HG03025 (cell line): ENCODE measurements around the gene PCNX3.
"Not testable (repeated sequence)": the region's sequence is repeated elsewhere in the genome, so short reads cannot be mapped to it uniquely, and the experiment has no call there.

Source experiments
- ATAC-seq: cut with Tn5 transposase; IDR thresholded peaks from one replicate; pipeline ENCODE4 v1.9.1; 2021; ENCODE audit warnings: mild to moderate bottlenecking, moderate library complexity; ENCODE audit not compliant: unreplicated experiment, low FRiP score

Gene PCNX3

DNA sequence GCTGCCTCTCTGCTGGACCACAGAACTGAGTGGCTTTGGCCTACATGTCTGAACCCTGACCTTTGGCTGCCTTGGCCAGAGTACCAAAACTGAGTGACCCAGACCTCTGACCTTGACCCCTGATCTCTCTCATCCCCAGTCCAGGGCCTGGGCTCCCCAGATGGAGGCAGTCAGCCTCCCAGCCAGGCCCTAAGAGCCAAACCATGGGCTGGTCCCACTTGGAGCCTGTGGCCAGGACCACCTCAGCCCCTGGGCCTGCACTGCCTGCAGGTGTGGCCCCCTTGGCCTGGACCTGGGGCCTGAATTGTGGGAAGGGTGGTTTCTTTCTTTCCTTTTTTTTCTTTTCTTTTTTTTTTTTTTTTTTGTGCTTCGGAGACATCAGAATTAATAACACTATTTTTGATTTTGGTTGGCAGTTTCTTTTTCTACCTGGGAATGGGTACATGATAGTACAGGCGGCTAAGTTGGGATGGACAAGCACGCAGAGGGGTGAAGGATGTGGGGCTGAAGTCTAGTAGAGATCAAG, 21.5 kb downstream of the PCNX3 start:
- ATAC-seq = no peak

DNA sequence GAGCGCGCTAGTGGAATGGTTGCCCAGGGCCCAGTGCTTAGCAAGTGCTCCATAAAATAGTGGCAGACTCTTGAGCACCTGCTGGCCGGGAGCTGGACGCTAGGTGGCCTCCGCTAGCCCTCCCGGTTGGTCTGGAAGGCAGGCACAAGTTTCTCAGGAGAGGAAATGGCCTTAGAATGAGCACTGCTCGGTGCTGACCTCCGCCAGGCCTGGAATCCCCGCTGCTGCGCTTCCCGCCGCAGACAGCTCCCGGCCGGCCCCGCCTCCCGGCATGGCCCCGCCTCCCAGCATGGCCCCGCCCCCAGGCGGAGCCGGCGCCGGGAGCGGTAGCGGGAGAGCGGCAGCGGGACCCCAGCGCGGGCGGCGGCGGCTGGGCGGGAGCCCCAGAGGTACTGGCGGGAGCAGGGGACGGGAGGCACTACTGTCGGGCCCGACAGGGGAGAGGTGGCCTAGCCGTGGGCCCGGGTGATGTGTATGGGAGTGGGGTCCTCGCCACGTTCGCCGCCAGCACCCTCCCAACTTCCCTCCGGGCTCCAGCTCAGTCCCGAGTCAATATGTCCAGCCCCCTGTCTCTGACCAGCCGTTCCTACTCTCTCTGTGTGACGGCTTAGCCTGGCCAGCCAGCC, 22.3 kb downstream of the PCNX3 start, which contains the start of gene SIPA1:
SIPA1 (plus strand) TSS at position 308 of the 626 bp plus-strand sequence. CDS start 2,821 bp downstream, outside the sequence.
- ATAC-seq = peak; percentile 38

DNA sequence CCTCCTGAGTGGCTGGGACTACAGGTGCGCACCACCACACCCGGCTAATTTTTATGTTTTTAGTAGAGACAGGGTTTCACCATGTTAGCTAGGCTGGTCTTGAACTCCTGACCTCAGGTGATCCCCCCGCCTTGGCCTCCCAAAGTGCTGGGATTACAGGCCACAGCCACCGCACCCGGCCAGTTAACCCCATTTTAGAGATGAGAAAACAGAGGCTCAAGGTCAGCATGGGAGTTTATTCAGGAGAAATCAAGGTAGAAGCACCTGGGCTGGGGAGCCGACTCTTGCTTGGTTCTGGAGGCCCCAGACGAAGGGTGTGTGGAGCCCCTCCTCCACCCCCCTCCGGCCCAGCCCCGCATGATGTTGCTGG, 23.6 kb downstream of the PCNX3 start:
- ATAC-seq = not testable (repeated sequence)

DNA sequence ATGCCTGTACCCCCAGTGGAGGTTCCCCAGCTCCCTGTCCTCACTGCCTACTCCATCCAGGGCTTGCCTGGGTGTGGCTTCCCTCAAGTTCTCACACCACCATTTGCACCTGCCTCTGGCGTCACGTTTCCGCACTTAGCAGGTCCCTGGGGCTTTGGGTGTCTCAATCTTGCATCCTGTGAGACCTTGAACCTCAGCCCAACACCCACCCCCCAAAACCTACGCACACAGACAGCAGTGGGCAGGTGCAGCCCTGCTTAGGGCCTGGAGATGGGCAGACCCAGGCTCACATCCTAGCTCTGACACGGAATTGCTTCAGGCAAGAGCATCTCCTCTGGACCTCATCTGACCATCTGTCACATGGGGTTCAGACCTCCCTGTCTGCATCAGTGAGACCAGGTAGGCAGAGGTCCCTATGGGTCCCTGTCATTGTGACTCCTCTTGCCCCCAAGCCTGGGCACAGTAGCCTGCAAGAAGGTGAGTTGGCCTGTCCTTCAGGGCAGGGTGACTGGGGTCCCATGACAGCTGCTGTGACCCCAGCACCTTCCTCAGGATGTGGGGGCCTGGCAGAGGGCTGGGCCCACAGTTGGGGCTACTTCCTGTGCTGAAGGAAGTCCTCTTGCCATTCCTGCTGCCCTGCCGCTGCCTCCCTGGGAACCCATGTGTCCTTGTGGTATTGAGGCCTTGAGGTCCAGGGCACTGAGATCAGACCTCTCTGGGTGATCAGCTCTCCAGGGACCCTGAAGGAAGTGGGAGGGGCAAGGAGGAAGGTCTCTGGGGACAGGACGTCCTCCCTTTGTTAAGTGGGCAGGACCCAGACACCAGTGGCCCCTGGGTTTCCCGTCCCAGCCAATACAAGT, 24.3 kb downstream of the PCNX3 start:
- no peak for ATAC-seq

DNA sequence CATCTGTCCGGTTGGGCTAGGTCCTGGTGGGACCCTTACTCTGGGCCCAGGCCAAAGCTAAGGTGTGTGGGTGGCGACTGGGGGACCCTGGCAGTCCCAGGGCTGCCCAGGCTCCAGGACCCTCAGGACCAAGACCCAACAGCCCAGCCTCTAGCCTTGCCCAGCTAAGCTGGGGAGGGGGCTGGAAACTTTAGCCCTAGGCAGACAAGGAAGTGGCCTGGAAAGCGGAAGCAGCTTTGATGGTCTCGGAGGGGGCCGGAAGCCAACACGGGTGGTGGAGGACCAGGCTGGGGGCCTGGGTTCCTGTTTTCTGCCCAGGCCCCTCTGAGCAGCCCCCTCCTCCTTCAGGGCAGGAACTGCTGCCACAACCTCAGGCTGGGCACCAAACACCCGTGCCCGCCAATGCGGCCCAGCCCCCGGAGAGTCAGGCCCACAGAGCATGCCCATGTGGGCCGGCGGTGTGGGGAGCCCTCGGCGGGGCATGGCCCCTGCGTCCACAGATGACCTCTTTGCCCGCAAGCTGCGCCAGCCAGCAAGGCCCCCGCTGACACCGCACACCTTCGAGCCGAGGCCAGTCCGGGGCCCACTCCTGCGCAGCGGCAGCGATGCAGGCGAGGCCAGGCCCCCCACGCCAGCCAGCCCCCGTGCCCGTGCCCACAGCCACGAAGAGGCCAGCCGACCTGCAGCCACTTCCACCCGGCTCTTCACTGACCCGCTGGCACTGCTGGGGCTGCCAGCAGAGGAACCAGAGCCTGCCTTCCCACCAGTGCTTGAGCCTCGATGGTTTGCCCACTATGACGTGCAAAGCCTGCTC, 25.1 kb downstream of the PCNX3 start:
- ATAC-seq = no peak

DNA sequence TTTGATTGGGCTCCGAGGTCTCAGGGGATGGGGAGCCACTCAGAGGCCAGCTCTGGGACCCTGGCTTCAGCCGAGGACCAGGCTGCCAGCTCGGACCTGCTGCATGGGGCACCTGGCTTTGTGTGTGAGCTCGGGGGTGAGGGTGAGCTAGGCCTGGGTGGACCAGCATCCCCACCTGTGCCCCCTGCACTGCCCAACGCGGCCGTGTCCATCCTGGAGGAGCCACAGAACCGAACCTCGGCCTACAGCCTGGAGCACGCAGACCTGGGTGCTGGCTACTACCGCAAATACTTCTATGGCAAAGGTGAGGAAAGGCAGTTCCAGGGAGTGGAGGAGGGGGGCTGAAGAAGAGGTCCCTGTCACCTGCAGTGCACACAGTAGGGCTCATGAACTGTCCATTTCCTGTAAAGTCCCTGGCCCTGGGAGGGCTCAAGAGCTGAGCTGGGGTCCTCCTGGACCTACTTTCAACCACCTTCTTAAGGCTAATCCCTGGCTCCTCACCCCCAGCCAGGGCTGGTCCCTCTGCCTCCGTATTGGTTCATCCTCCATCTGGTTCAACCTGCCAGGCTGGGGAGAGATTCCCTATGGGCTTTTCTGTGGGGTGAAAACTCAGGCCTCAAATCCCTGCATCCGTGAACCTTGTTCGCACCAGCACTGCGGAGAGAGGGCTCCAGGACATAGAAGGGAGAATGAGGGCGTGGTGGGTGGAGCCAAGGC, 25.9 kb downstream of the PCNX3 start:
- ATAC-seq = no peak

DNA sequence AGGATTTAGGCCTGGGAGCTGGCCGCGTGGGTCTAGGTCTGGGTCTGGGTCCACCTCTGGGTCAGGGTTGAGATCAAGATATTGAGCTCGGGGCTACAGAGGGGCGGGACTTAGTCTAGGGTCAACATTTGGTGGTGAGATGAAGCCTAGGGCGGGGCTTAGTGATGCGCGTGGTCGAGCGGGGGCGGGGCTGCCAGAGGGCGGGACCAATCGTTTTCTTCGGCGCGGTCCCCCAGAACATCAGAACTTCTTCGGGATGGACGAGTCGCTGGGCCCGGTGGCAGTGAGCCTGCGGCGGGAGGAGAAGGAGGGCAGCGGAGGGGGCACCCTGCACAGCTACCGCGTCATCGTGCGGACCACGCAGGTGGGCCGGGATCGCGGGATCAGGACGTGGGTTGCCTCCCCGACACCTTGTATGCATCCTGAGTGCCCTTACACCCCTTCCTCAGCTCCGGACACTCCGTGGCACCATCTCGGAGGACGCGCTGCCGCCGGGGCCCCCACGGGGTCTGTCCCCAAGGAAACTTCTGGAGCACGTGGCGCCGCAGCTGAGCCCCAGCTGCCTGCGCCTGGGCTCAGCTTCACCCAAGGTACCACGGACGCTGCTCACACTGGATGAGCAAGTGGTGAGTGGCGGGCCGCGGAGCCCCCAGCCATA, 26.6 kb downstream of the PCNX3 start:
- ATAC-seq = no peak

DNA sequence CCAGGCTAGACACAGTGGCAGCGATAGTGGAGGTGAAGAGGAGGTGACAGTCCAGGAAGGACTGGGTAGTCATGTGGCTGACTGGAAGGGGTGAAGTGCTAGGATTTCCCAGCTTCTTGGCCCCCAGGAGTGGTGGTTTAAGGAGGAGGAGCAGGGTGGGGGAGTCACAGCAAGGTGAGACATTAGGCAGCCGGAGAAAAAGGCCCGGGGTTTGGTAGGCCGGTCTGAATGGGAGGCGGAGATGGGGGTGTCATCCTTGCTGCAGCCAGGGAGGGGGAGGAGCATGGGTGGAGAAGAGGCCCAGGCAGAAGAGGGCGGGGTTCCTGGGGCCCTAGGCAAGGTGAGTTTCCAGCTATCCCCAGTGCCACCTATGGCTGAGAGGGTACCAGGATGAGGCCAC, 28.4 kb downstream of the PCNX3 start:
- ATAC-seq = no peak

DNA sequence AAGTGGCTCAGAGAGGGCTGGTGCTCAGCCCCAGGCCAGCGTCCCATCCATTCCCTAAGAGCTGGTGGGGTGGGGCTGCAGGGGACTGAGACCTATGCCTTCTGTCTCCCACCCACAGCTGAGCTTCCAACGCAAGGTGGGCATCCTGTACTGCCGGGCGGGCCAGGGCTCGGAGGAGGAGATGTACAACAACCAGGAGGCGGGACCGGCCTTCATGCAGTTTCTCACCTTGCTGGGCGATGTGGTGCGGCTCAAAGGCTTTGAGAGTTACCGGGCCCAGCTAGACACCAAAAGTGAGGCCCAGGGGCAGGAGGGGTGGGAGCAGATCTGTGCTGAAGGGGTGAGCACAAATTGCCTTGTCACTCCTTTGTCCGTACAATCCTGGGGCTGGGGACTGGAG, 29.3 kb downstream of the PCNX3 start:
- ATAC-seq = no peak

DNA sequence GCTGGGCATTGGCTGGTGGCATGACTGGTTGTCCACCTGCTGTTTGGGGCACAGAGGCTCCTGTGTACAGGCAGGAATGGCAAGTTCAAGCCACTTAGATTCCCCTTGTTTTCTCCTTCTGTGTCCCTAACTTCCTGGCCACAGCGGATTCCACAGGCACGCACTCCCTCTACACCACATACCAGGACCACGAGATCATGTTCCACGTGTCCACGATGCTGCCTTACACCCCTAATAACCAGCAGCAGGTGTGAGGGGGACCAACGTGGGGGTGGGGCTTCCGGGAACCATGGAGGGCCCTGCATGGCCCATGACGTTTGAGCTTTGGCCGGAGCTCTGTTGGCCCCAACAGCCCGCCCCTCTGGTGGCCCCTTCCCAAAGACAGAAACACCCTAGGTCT, 30.1 kb downstream of the PCNX3 start:
- no peak for ATAC-seq

DNA sequence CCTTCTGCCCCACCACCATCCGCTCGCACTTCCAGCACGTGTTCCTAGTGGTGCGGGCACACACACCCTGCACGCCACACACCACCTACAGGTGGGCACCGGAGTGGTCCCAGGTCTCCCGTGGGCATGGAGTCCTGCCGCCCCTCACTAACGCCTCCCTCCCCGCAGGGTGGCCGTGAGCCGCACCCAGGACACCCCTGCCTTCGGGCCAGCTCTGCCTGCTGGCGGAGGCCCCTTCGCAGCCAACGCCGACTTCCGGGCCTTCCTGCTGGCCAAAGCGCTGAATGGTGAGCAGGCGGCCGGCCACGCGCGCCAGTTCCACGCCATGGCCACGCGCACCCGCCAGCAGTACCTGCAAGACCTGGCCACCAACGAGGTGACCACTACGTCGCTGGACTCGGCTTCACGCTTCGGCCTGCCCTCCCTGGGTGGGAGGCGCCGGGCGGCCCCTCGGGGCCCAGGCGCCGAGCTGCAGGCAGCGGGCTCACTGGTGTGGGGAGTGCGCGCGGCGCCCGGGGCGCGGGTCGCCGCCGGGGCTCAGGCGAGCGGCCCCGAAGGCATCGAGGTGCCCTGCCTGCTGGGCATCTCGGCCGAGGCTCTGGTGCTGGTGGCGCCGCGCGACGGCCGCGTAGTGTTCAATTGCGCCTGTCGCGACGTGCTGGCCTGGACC, 30.8 kb downstream of the PCNX3 start:
- no peak for ATAC-seq

DNA sequence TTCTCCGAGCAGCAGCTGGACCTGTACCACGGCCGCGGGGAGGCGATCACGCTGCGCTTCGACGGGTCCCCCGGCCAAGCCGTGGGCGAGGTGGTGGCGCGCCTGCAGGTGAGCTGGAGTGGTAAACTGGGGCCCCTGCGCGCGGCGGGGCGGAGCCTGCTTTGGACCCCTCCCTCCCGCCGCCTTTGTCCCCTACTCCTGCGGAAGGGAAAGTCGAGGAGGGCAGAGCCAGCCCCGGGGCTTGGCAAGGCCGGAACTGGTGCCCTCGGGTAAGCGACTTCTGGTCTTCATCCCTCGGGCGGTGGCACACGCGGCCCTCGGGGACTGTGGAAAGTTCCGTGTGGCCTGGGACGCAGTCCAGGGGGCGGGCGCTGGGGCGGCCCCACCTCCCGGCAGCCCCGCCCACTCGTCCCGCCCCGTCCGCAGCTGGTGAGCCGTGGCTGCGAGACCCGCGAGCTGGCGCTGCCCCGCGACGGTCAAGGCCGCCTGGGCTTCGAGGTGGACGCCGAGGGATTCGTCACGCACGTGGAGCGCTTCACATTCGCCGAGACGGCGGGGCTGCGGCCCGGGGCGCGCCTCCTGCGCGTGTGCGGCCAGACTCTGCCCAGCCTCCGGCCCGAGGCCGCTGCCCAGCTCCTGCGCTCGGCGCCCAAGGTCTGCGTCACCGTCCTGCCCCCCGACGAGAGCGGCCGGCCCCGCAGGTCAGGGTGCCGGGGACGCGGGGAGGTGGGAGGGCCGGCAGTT, 31.6 kb downstream of the PCNX3 start:
- ATAC-seq = no peak

DNA sequence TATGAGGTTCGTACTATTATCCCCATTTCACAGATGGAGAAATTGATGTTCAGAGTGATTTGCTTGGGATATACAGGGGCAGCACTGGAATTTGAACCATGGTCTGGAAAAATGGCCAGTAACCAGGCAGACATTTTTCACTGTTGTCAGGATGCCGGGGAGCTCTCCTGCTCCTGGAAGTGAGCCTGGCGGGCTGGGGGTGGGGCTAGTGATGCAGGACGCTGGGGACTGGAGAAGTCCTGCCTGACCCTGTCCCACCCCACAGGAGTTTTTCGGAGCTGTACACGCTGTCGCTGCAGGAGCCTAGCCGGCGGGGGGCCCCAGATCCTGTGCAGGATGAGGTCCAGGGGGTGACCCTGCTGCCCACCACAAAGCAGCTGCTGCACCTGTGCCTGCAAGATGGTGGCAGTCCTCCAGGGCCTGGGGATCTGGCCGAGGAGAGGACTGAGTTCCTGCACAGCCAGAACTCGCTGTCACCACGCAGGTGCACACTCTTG, 33.5 kb downstream of the PCNX3 start:
- no peak for ATAC-seq

DNA sequence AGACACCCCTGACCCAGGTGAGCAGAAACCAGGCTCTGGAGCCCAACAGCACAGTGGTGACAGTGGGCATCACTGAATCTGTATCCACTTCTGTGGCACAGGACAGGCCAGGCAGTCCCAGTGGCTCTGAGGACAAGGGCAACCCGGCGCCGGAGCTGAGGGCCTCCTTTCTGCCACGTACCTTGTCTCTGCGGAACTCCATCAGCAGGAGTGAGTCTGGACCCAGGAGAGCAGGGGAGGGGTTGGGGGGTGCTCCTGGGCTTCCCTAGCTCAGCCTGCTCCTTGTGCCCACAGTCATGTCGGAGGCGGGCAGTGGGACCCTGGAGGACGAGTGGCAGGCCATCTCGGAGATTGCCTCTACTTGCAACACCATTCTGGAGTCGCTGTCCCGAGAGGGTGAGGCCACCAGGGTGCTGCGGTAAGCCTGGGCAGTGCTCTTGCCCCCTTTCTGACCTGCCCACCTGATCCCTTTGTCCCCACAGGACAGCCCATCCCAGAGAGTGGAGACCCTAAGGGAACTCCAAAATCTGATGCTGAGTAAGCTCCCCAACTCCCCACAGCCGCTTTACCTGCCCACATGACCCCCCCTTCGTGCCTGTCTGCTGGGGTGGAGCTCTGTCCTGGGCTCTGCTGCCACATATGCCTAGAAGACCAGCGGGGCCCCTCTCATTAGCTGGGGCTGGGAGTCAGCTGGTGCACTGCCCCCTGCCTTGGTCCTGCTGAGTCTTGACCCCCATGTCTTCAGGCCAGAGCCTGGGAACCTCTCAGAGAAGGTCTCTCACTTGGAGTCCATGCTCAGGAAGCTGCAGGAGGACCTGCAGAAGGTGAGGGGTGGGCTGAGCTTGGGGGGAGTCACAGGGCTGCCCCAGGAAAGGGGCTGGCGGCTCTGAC, 34.3 kb downstream of the PCNX3 start:
- no peak for ATAC-seq

DNA sequence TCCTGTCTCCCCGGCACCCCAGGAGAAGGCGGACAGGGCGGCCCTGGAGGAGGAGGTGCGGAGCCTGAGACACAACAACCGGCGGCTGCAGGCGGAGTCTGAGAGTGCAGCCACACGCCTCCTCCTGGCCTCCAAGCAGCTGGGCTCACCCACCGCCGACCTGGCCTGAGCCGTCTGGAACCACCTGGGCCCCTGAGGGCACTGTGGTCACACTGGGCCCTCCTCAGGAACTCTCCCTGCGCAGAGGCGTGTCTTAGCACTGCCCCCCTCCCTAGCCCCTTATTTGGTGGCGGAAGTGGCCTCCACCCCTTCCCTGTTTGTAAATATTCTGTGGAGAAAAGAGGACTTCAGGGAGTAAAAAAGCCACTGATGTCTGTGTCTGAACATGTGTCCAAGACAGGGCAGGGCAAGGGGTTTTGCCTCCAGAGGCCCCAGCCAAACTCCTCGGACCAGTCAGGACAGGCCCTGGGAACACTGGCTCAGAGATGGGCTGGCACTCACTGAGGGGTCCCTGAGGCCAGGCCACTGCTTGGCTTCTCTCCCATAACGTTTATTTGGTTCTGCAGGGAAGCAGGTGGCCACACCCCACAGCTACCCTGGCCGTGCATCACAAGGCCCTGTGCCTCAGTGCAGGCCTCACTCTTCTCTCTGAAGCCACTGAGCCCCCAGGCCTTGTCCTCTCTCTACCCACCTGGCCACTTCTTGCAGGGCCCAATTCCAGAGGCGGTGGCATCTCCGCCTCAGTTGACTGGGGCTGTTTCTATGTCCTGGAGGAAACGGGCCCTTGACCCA, 35.2 kb downstream of the PCNX3 start:
- ATAC-seq = no peak

DNA sequence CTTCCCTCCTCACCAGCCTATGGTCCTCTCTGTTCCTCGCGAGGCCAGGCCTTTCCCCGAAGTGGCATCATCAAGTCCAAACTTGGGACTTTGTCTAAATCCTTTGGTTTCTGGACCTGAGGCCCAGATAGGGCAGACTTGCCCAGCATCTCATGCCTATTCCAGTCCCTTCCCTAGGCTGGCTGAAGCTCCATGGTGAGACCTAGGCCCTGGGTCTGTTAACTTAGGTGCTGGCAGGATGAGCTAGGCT, 35.7 kb downstream of the PCNX3 start:
- ATAC-seq = no peak
